ENCODE data around the gene LRP6. TPM values are rescaled to one million over a fixed set of nuclear protein-coding genes. Genes with fewer than 3 reads are reported as not detected.
"Not testable (repeated sequence)": the region's sequence is repeated elsewhere in the genome, so short reads cannot be mapped to it uniquely, and the experiment has no call there.

Gene LRP6
- total and polyA plus RNA-seq, 9 donors, result 11.9 to 46.5 (median 40.8) TPM

DNA sequence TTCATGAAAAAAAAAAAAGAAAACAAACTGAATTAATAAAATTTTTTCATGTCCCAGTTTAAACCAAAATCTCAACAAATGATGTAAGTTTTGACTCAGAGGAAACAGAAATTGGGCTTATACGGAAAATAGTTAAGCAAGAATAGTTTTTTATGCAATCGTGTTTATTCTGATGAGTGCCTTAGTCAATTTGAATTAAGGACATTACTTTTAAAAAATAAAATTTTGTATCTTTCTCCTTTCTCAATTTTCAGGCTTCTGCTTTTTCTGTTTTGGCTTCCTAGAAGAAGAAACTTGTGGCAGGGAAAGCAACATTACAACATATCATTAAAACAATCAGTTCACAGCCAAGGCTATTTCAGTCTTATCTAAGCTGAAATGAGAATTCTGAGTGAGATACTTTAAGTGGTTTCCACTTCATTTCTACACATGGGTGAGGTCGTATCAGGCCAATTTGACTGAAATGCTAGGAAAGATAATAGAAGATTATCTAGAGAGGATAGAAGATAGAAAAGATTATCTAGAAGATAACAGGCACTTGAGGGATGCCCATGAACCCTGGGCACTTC is 143.7 kb downstream of the LRP6 start:
- Histone ChIP-seq H3K27ac (no peak overlapping the region), H3K27me3 (no peaks in the 10 kb centered on the region), H3K4me1 (ENCODE audit: insufficient read depth) (no peaks in the 10 kb centered on the region), H3K36me3 (no peaks in the 10 kb centered on the region), H3K9me3 (no peaks in the 10 kb centered on the region), H3K4me3 (no peak overlapping the region)
- intact Hi-C loops (cut with DNase I), result no loop called here
- DNase-seq, result no peak
- 82 to 86% (median 85%) methylated on average over 3 of the region's 3 CpGs for WGBS, 3 donors
- TF ChIP-seq POLR2A (IDR thresholded peaks at IDR 0.05) (no peak), EP300 (IDR thresholded peaks at IDR 0.05) (no peak)
- TF ChIP-seq, protein P1, sequence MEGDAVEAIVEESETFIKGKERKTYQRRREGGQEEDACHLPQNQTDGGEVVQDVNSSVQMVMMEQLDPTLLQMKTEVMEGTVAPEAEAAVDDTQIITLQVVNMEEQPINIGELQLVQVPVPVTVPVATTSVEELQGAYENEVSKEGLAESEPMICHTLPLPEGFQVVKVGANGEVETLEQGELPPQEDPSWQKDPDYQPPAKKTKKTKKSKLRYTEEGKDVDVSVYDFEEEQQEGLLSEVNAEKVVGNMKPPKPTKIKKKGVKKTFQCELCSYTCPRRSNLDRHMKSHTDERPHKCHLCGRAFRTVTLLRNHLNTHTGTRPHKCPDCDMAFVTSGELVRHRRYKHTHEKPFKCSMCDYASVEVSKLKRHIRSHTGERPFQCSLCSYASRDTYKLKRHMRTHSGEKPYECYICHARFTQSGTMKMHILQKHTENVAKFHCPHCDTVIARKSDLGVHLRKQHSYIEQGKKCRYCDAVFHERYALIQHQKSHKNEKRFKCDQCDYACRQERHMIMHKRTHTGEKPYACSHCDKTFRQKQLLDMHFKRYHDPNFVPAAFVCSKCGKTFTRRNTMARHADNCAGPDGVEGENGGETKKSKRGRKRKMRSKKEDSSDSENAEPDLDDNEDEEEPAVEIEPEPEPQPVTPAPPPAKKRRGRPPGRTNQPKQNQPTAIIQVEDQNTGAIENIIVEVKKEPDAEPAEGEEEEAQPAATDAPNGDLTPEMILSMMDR (IDR thresholded peaks at IDR 0.05), result no peak

DNA sequence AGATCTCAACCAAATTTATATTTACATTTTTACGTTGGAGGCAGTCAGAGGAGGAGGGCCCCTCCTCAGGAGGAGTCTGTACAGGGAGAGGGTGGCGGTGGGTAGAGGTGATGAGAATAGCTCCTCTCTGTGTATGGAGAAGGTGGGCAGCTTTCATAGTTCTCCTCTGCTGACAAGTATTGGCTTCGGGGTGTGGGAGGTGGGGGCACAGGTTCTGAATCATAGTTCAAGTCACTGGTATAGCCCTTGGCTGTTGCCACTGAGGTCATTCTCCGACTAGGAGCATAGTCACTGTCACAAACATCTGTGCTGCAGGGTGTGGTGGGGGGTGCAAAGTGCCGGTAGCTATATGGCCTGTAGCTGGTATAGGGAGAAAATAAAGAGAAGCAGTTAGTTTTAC is 145.8 kb downstream of the LRP6 start:
- WGBS, 3 donors, result 77 to 80% (median 79%) methylated on average over 5 of the region's 5 CpGs
- Histone ChIP-seq H3K4me3 (no peak overlapping the region), H3K4me1 (ENCODE audit: insufficient read depth) (no peaks in the 10 kb centered on the region), H3K27ac (no peak overlapping the region), H3K36me3 (no peaks in the 10 kb centered on the region), H3K27me3 (no peaks in the 10 kb centered on the region), H3K9me3 (no peaks in the 10 kb centered on the region)
- TF ChIP-seq EP300 (IDR thresholded peaks at IDR 0.05) (no peak), POLR2A (IDR thresholded peaks at IDR 0.05) (no peak)
- TF ChIP-seq, protein P1 (IDR thresholded peaks at IDR 0.05), result no peak
- intact Hi-C loops (cut with DNase I), result no loop called here
- DNase-seq, result no peak

DNA sequence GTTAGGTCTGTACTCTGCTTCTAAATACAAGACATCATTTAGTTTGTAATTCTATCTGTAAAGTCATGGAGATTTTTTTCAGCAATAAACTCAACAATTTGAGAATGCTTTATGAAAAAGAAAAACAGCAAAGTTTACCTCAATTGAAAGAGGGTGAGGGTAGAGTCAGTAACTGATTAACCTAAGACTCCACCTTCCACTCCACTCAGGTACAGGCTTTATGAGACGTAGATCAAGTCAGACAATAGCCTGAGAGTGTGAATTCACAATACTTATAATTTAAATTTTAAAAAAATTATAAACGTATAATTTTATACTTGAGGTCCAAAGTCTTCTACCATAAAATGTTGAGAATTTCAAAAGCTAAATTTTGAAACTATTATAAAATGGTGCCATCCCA is 150.2 kb downstream of the LRP6 start:
- H3K36me3 ChIP-seq, result no peaks in the 10 kb centered on the region
- H3K4me3 ChIP-seq, result no peak overlapping the region
- no peaks in the 10 kb centered on the region for H3K27me3 ChIP-seq
- TF ChIP-seq EP300 (IDR thresholded peaks at IDR 0.05) (no peak), POLR2A (IDR thresholded peaks at IDR 0.05) (no peak)
- TF ChIP-seq, protein P1 (IDR thresholded peaks at IDR 0.05), result no peak
- no peaks in the 10 kb centered on the region for H3K9me3 ChIP-seq
- no peaks in the 10 kb centered on the region for H3K4me1 ChIP-seq (ENCODE audit: insufficient read depth)
- 92 to 96% (median 95%) methylated on average over 2 of the region's 2 CpGs for WGBS, 3 donors
- H3K27ac ChIP-seq, result no peak overlapping the region
- intact Hi-C loops (cut with DNase I), result no loop called here
- DNase-seq, result no peak

DNA sequence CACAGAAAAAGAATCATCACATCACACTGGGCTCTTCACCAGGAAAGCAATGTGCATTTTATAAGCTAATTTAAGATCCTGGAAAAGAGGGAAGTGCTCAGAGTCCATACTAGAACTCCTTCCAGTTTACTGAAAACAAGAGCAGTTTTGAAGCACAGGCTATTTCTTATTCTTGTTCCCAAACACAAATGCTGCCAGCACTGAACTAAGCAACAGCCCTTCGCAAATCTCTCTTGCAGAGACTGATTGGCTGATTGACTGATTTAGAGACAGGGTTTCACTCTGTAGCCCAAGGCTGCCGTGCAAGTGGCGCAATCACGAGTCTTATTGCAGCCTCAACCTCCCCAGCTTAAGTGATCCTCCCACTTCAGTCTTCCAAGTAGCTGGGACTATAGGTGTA is 151.3 kb downstream of the LRP6 start:
- 74 to 77% (median 76%) methylated on average over 4 of the region's 4 CpGs for WGBS, 3 donors
- no peaks in the 10 kb centered on the region for H3K9me3 ChIP-seq
- no peaks in the 10 kb centered on the region for H3K36me3 ChIP-seq
- no peak overlapping the region for H3K27ac ChIP-seq
- intact Hi-C loops (cut with DNase I), result no loop called here
- no peaks in the 10 kb centered on the region for H3K4me1 ChIP-seq (ENCODE audit: insufficient read depth)
- H3K27me3 ChIP-seq, result no peaks in the 10 kb centered on the region
- no peak overlapping the region for H3K4me3 ChIP-seq
- no peak for DNase-seq
- TF ChIP-seq, protein P1 (IDR thresholded peaks at IDR 0.05), result no peak
- no peak for TF ChIP-seq EP300 (IDR thresholded peaks at IDR 0.05)
- TF ChIP-seq POLR2A (IDR thresholded peaks at IDR 0.05), result no peak

DNA sequence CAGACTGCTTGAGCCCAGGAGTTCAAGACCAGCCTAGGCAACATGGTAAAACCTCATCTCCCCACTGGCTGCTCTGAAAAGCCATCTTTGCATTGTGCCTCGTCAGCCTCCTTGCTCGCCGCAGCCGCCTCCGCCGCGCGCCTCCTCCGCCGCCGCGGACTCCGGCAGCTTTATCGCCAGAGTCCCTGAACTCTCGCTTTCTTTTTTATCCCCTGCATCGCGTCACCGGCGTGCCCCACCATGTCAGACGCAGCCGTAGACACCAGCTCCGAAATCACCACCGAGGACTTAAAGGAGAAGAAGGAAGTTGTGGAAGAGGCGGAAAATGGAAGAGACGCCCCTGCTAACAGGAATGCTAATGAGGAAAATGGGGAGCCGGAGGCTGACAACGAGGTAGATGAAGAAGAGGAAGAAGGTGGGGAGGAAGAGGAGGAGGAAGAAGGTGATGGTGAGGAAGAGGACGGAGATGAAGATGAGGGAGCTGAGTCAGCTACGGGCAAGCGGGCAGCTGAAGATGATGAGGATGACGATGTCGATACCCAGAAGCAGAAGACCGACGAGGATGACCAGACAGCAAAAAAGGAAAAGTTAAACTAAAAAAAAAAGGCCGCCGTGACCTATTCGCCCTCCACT is 155.8 kb downstream of the LRP6 start:
- H3K9me3 ChIP-seq; H3K4me1 ChIP-seq (ENCODE audit: insufficient read depth); DNase-seq; H3K27ac ChIP-seq; H3K36me3 ChIP-seq; H3K27me3 ChIP-seq; intact Hi-C loops (cut with DNase I); H3K4me3 ChIP-seq: not testable (repeated sequence)
- 84 to 98% (median 97%) methylated on average over 37 of the region's 37 CpGs for WGBS, 3 donors

Measured in ovary (tissue), 9 donors.